Measurements from ENCODE around the gene SKAP1. TPM values are rescaled to one million over a fixed set of nuclear protein-coding genes. Genes with fewer than 3 reads are reported as not detected.

The SKAP1 gene
- total RNA-seq, 1 experiment from 2014 or later, result not detected

GRCh38 chr17:48106802-48107136 lies 323.2 kb downstream of the SKAP1 start:
- H3K4me3 Mint-ChIP-seq (ENCODE audit: unreplicated experiment), result peak overlapping the region; percentile 98
- H3K27me3 Mint-ChIP-seq (ENCODE audit: insufficient read depth, unreplicated experiment), result no peaks in the 10 kb centered on the region
- ChIA-PET CTCF (interaction anchor here (0.6 to 5.7 kb wide), 4 partner anchors 10 to 81 kb away, joined by 3 to 34 read pairs (median 10); no protein-coding TSS in a partner anchor), POLR2A (interaction anchor here (0.6 to 4.2 kb wide), 18 partner anchors 9 to 244 kb away, joined by 3 to 59 read pairs (median 4); partner anchors contain the start of genes NFE2L1 and PNPO)
- peaks cover 21% of the 10 kb centered on the region for H3K4me1 Mint-ChIP-seq (ENCODE audit: insufficient read depth, unreplicated experiment)
- peaks cover 2% of the 10 kb centered on the region for H3K36me3 Mint-ChIP-seq (ENCODE audit: insufficient read depth, unreplicated experiment)
- no peak for DNase-seq (ENCODE audit: unreplicated experiment)
- intact Hi-C loops (cut with micrococcal nuclease), result no loop called here
- no TSS peak for BruUV-seq (replicated peaks)
- peak overlapping the region; percentile 87 for H3K27ac Mint-ChIP-seq (ENCODE audit: low read depth, unreplicated experiment)
- no peaks in the 10 kb centered on the region for H3K9me3 Mint-ChIP-seq (ENCODE audit: unreplicated experiment)
- TF ChIP-seq CTCF (IDR thresholded peaks at IDR 0.05; ENCODE audit: unreplicated experiment), result no peak

DNA sequence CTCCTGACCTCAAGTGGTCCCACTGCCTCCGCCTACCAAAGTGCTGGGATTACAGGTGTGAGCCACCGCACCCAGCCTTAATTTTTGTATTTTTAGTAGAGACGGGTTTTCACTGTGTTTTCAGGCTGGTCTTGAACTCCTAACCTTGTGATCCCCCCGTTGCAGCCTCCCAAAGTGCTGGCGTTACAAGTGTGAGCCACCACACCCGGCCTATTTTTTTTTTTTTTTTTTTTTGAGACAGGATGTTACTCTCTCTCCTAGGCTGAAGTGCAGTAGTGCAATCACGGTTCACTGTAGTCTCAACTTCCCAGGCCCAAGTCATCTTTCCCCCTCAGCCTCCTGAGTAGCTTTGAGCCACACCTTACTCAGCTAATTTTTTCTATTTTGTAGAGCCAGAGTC lies 325.6 kb downstream of the SKAP1 start:
- Mint-ChIP-seq H3K4me3 (ENCODE audit: unreplicated experiment) (no peak overlapping the region), H3K4me1 (ENCODE audit: insufficient read depth, unreplicated experiment) (peaks cover 16% of the 10 kb centered on the region), H3K27me3 (ENCODE audit: insufficient read depth, unreplicated experiment) (no peaks in the 10 kb centered on the region), H3K27ac (ENCODE audit: low read depth, unreplicated experiment) (no peak overlapping the region), H3K9me3 (ENCODE audit: unreplicated experiment) (no peaks in the 10 kb centered on the region), H3K36me3 (ENCODE audit: insufficient read depth, unreplicated experiment) (no peaks in the 10 kb centered on the region)
- ChIA-PET CTCF (interaction anchor here (0.6 kb wide), 1 partner anchor 1330 kb away, joined by 4 read pairs; no protein-coding TSS in a partner anchor), POLR2A (no interaction called here)
- BruUV-seq (replicated peaks), result no TSS peak
- TF ChIP-seq CTCF (IDR thresholded peaks at IDR 0.05; ENCODE audit: unreplicated experiment), result no peak
- DNase-seq (ENCODE audit: unreplicated experiment), result no peak
- intact Hi-C loops (cut with micrococcal nuclease), result no loop called here

GRCh38 chr17:48102798-48103715 lies 327.0 kb downstream of the SKAP1 start:
- H3K4me3 Mint-ChIP-seq (ENCODE audit: unreplicated experiment), result peak overlapping the region; percentile 92
- BruUV-seq (replicated peaks), result no TSS peak
- intact Hi-C loops (cut with micrococcal nuclease), result no loop called here

More at GRCh38 chr17:48102798-48103715, 327.0 kb downstream of the SKAP1 start:
- POLR2A ChIA-PET, result interaction anchor here (0.6 to 7.2 kb wide), 3 partner anchors 55 to 451 kb away, joined by 3 to 73 read pairs (median 4); partner anchors contain the start of gene NFE2L1
- Mint-ChIP-seq H3K36me3 (ENCODE audit: insufficient read depth, unreplicated experiment) (no peaks in the 10 kb centered on the region), H3K27me3 (ENCODE audit: insufficient read depth, unreplicated experiment) (no peaks in the 10 kb centered on the region), H3K27ac (ENCODE audit: low read depth, unreplicated experiment) (no peak overlapping the region), H3K9me3 (ENCODE audit: unreplicated experiment) (no peaks in the 10 kb centered on the region), H3K4me1 (ENCODE audit: insufficient read depth, unreplicated experiment) (peaks cover 16% of the 10 kb centered on the region)
- DNase-seq (ENCODE audit: unreplicated experiment), result no peak
- no peak for TF ChIP-seq CTCF (IDR thresholded peaks at IDR 0.05; ENCODE audit: unreplicated experiment)
- CTCF ChIA-PET, result interaction anchor here (0.7 to 1.3 kb wide), 4 partner anchors 15 to 78 kb away, joined by 3 to 5 read pairs (median 4); no protein-coding TSS in a partner anchor

Measured in MCF 10A (cell line).